Esophagus muscularis mucosa (tissue), 4 donors: ENCODE data around the gene MOSMO. TPM values are rescaled to one million over a fixed set of nuclear protein-coding genes. Genes with fewer than 3 reads are reported as not detected.

Experiments
- DNase-seq: peaks from one replicate; pipeline ENCODE4 v3.0.0-alpha.2; 2017; ENCODE audit errors: extremely low spot score
- H3K27ac ChIP-seq, 4 donors: fragments of 200-600 bp; sonication (generic); replicated peaks in 1 of 4; 1 replicate in 3 of 4; 2 replicates in 1 of 4; pipeline ENCODE4 v1.5.1; 2016 to 2019; ENCODE audit warnings: mild to moderate bottlenecking in 1 of 4
- H3K27me3 ChIP-seq, 4 donors: fragments of 200-600 bp; sonication (generic); one replicate each; pipeline versions ENCODE4 v1.5.1 to v1.6.0; 2016 to 2019
- H3K36me3 ChIP-seq, 4 donors: fragments of 200-600 bp; sonication (generic); one replicate each; pipeline ENCODE4 v1.5.1; 2016 to 2019
- H3K4me1 ChIP-seq, 4 donors: fragments of 200-600 bp; sonication (generic); one replicate each; pipeline ENCODE4 v1.5.1; 2016 to 2019
- H3K4me3 ChIP-seq, 4 donors: fragments of 200-600 bp; sonication (generic); 1 replicate in 2 of 4; 2 replicates in 2 of 4; pipeline ENCODE4 v1.5.1; 2016 to 2019; ENCODE audit warnings: mild to moderate bottlenecking in 4 of 4, moderate library complexity in 1 of 4
- H3K9me3 ChIP-seq, 4 donors: fragments of 200-600 bp; sonication (generic); 1 replicate in 3 of 4; 2 replicates in 1 of 4; pipeline ENCODE4 v1.5.1; 2016 to 2019
- CTCF ChIP-seq, 3 experiments: fragments of 200-600 bp in 2 of 3; fragments of 450-650 bp in 1 of 3; sonication (generic) in 2 of 3; IDR thresholded peaks; one replicate each; pipeline ENCODE4 v1.5.1; 2017 to 2019; ENCODE audit warnings: antibody characterized with exemption in 3 of 3, mild to moderate bottlenecking in 2 of 3, moderate library complexity in 1 of 3
- EP300 ChIP-seq: sonication (generic); formaldehyde crosslinking; IDR thresholded peaks from one replicate; pipeline ENCODE4 v1.6.1; 2017; ENCODE audit warnings: antibody characterized with exemption
- POLR2A ChIP-seq: fragments of 450-650 bp; IDR thresholded peaks from one replicate; pipeline ENCODE4 v1.6.1; 2017; ENCODE audit warnings: antibody characterized with exemption, moderate library complexity, mild to moderate bottlenecking, low read depth
- POLR2AphosphoS5 ChIP-seq, 2 donors: sonication (generic); formaldehyde crosslinking; IDR thresholded peaks; one replicate each; pipeline ENCODE4 v1.6.1; 2017; ENCODE audit warnings: antibody characterized with exemption in 2 of 2
- WGBS: methylation state at CpG from one replicate; pipeline ENCODE4 v1.1.5; 2018; 5-methylcytosine and 5-hydroxymethylcytosine counted together
- intact Hi-C: fragments of 100-400 bp; cut with DNase I; formaldehyde crosslinking; loops from one replicate; pipeline ENCODE4 v1.15.1; 2023
- total RNA-seq, 4 donors: library from RNA; depleted of rRNA; stranded (reverse); fragments of >200 nt; gene quantifications; one replicate each; pipeline versions ENCODE4 v1.1.0 to v1.2.1, GENCODE V29; 2016

MOSMO gene
- total RNA-seq, 4 donors from 2014 or later, result 15.1 to 21.6 (median 17.6) TPM

DNA sequence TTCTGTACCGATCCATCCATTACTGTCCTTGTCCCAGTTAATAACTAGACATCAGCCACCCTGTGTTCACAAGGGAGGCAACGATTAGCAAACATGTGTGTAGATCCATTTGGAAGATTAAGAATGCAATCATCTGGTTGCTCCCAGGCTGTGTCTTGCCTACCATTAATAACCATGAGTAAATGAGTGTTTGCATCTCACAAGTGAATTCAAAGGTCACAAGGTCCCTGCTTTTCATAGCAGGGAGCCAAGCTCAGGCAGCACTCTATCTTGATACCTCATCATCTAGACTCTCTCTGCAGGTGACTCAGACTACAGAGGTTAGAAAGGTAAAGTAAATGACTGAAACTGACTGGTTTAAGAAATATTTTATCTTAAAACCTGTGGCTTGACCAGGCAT lies 109.7 kb downstream of the MOSMO start:
- TF ChIP-seq EP300, result no peak
- TF ChIP-seq CTCF (IDR thresholded peaks at IDR 0.05), result no peak
- no peak for TF ChIP-seq POLR2AphosphoS5 (IDR thresholded peaks at IDR 0.05)
- no peak for TF ChIP-seq POLR2A
- H3K4me1 ChIP-seq, result no peaks in the 10 kb centered on the region
- no peak for DNase-seq
- no peaks in the 10 kb centered on the region for H3K9me3 ChIP-seq
- H3K4me3 ChIP-seq, result no peak overlapping the region
- H3K27me3 ChIP-seq, result no peaks in the 10 kb centered on the region
- no peak overlapping the region for H3K27ac ChIP-seq
- intact Hi-C loops, result no loop called here
- H3K36me3 ChIP-seq, result no peaks in the 10 kb centered on the region
- WGBS, result 93% methylated on average over 2 of the region's 2 CpGs

GRCh38 chr16:22120440-22120839 lies 112.5 kb downstream of the MOSMO start:
- no peak for DNase-seq
- intact Hi-C loops, result no loop called here
- no peaks in the 10 kb centered on the region for H3K4me1 ChIP-seq
- H3K27me3 ChIP-seq, result no peaks in the 10 kb centered on the region
- no peak for TF ChIP-seq CTCF (IDR thresholded peaks at IDR 0.05)
- no peak for TF ChIP-seq POLR2AphosphoS5 (IDR thresholded peaks at IDR 0.05)
- TF ChIP-seq EP300, result no peak
- TF ChIP-seq POLR2A, result no peak
- WGBS, result 73% methylated on average over 3 of the region's 3 CpGs
- no peak overlapping the region for H3K27ac ChIP-seq
- H3K36me3 ChIP-seq, result no peaks in the 10 kb centered on the region
- no peaks in the 10 kb centered on the region for H3K9me3 ChIP-seq
- H3K4me3 ChIP-seq, result no peak overlapping the region

DNA sequence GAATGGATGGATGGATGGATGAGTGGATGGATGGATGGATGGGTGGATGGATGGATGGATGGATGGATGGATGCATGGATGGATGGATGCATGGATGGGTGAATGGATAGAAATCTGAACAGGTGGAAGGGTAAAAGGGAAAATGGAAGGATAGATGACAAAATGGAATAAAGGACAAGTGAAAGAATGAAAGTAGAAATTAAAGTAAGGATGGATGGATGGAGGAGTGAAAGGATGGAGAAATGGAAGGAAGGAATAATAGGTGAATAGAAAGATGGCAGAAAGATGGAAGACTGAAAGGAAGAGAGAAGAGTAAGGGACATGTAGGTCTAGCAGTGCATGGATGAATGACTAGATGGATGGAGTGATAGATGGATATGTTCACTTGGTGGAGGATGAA lies 114.3 kb downstream of the MOSMO start:
- no peak for DNase-seq
- Histone ChIP-seq H3K36me3 (no peaks in the 10 kb centered on the region), H3K4me1 (no peaks in the 10 kb centered on the region), H3K4me3 (no peak overlapping the region), H3K9me3 (no peaks in the 10 kb centered on the region), H3K27ac (no peak overlapping the region), H3K27me3 (no peaks in the 10 kb centered on the region)
- TF ChIP-seq POLR2AphosphoS5 (IDR thresholded peaks at IDR 0.05) (no peak), POLR2A (no peak), EP300 (no peak), CTCF (IDR thresholded peaks at IDR 0.05) (no peak)
- intact Hi-C loops, result no loop called here

DNA sequence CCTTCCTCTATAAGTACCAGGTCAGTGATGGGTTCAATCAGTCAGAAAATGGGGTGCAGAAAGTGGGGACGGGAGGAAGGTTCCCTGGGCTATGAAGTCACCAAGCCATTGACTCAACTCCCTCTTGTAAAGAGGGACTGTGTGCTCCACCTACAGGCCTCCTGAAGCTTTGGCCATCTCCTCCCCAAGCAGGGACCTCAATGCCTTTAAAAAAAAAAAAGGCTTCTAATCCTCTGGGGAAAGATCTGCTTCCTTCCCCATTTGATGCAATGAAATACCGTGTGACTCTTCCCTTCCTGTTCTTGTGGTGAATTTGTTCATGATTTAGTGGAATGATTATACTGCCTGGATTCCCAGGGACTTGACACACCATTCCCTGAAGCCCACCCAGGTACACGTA lies 115.2 kb downstream of the MOSMO start:
- Histone ChIP-seq H3K4me1 (no peaks in the 10 kb centered on the region), H3K36me3 (no peaks in the 10 kb centered on the region), H3K9me3 (no peaks in the 10 kb centered on the region), H3K27me3 (no peaks in the 10 kb centered on the region), H3K27ac (no peak overlapping the region), H3K4me3 (no peak overlapping the region)
- DNase-seq, result no peak
- WGBS, result 51% methylated on average over 3 of the region's 3 CpGs
- no peak for TF ChIP-seq POLR2A
- TF ChIP-seq CTCF (IDR thresholded peaks at IDR 0.05), result no peak
- TF ChIP-seq EP300, result no peak
- no peak for TF ChIP-seq POLR2AphosphoS5 (IDR thresholded peaks at IDR 0.05)
- intact Hi-C loops, result no loop called here

- intact Hi-C loops, result no loop called here
- WGBS, result 97% methylated on average over 7 of the region's 7 CpGs
- Histone ChIP-seq H3K4me1 (no peaks in the 10 kb centered on the region), H3K36me3 (no peaks in the 10 kb centered on the region), H3K27ac (no peak overlapping the region), H3K27me3 (no peaks in the 10 kb centered on the region), H3K9me3 (no peaks in the 10 kb centered on the region), H3K4me3 (no peak overlapping the region)
- DNase-seq, result no peak
- TF ChIP-seq POLR2AphosphoS5 (IDR thresholded peaks at IDR 0.05) (no peak), CTCF (IDR thresholded peaks at IDR 0.05) (no peak), POLR2A (no peak)
Observed at GRCh38 chr16:22123759-22124490, 116.0 kb downstream of the MOSMO start.
